Common myeloid progenitor, CD34-positive (primary cell): ENCODE measurements around the gene PRKAG2.
"Not testable (repeated sequence)": the region's sequence is repeated elsewhere in the genome, so short reads cannot be mapped to it uniquely, and the experiment has no call there.

Experiments used
- CTCF ChIA-PET: fragments of 350-600 bp; sonication (Branson Sonifier 250); formaldehyde crosslinking; loops from one replicate; lab custom pipeline; 2021; ENCODE audit warnings: antibody characterized with exemption; lab: Charles Lee
- POLR2A ChIA-PET: fragments of 350-600 bp; sonication (Branson Sonifier 250); formaldehyde crosslinking; loops from one replicate; lab custom pipeline; 2021; ENCODE audit warnings: antibody characterized with exemption; lab: Charles Lee
- DNase-seq, 3 donors: peaks; one replicate each; pipeline versions ENCODE4 v3.0.0 to v3.0.0-alpha.2; 2013
- H3K27ac ChIP-seq, 2 experiments: 1 replicate in 1 of 2; 2 replicates in 1 of 2; pipeline ENCODE4 v1.7.0; 2013; ENCODE audit warnings: inconsistent platforms in 2 of 2, low read length in 2 of 2, mild to moderate bottlenecking in 2 of 2, low read depth in 1 of 2, moderate library complexity in 1 of 2; ENCODE audit not compliant: severe bottlenecking in 2 of 2, insufficient read depth in 1 of 2, poor library complexity in 1 of 2
- H3K27me3 ChIP-seq, 5 experiments: replicated peaks in 2 of 5; 1 replicate in 3 of 5; 2 replicates in 2 of 5; pipeline versions ENCODE4 v1.6.1 to v1.7.0; 2013; ENCODE audit warnings: low read length in 4 of 5, mild to moderate bottlenecking in 2 of 5, moderate library complexity in 2 of 5, inconsistent platforms in 1 of 5; ENCODE audit not compliant: insufficient read depth in 5 of 5, control insufficient read depth in 4 of 5
- H3K36me3 ChIP-seq, 4 experiments: 1 replicate in 2 of 4; 2 replicates in 2 of 4; pipeline versions ENCODE4 v1.6.1 to v1.7.0; 2013; ENCODE audit warnings: low read length in 3 of 4, control low read depth in 1 of 4, mild to moderate bottlenecking in 1 of 4; ENCODE audit not compliant: control insufficient read depth in 4 of 4, insufficient read depth in 4 of 4
- H3K4me1 ChIP-seq, 4 experiments: 1 replicate in 3 of 4; 2 replicates in 1 of 4; pipeline versions ENCODE4 v1.6.1 to v1.7.1; 2013; ENCODE audit warnings: low read length in 3 of 4, mild to moderate bottlenecking in 3 of 4, control low read depth in 1 of 4, inconsistent platforms in 1 of 4, moderate library complexity in 1 of 4; ENCODE audit not compliant: control insufficient read depth in 4 of 4, insufficient read depth in 4 of 4; ENCODE audit errors: control extremely low read depth in 1 of 4
- H3K4me3 ChIP-seq, 7 experiments: 1 replicate in 4 of 7; 2 replicates in 3 of 7; pipeline versions ENCODE4 v1.5.1 to v1.7.0; 2013; ENCODE audit warnings: mild to moderate bottlenecking in 7 of 7, low read length in 6 of 7, moderate library complexity in 6 of 7, inconsistent platforms in 2 of 7, low read depth in 2 of 7, control low read depth in 1 of 7; ENCODE audit not compliant: insufficient read depth in 4 of 7, control insufficient read depth in 1 of 7; ENCODE audit errors: extremely low read depth in 1 of 7
- H3K9me3 ChIP-seq, 5 experiments: 1 replicate in 4 of 5; 2 replicates in 1 of 5; pipeline versions ENCODE4 v1.6.1 to v1.7.1; 2013; ENCODE audit warnings: low read length in 4 of 5, mild to moderate bottlenecking in 2 of 5, inconsistent platforms in 1 of 5, low read depth in 1 of 5, moderate library complexity in 1 of 5; ENCODE audit not compliant: control insufficient read depth in 4 of 5, insufficient read depth in 2 of 5; ENCODE audit errors: control extremely low read depth in 1 of 5
- WGBS: methylation state at CpG from one replicate; pipeline ENCODE4 v1.1.5; 2013; ENCODE audit not compliant: insufficient coverage; 5-methylcytosine and 5-hydroxymethylcytosine counted together

The PRKAG2 gene

DNA sequence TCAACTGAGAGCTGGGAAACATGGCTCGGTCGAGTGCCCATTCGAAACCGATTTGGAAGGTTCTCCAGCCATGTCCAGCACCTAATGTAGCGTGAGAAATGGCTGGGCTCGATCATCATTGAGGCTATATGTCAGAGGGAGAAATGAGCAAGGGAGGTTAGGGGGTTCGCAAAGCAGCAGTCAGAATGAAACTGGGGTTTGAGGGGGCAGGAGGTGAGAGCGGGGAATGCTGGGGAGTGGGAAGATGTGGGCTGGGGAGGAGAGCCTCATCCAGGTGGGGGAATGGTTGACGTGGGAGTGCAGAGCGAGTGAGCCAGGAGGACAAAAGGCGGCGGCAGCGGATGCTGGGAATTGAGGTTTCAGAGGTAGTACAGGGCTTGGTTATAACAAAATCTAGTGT lies 44.5 kb upstream of the PRKAG2 start:
- H3K27me3 ChIP-seq, result no peaks in the 10 kb centered on the region
- peaks cover 0 to 14% (median 11%) of the 10 kb centered on the region in 4 experiments for H3K4me1 ChIP-seq
- no peak for DNase-seq
- H3K27ac ChIP-seq, result no peak overlapping the region
- ChIA-PET CTCF (no interaction called here), POLR2A (no interaction called here)
- no peaks in the 10 kb centered on the region for H3K9me3 ChIP-seq
- no peaks in the 10 kb centered on the region for H3K36me3 ChIP-seq
- no peak overlapping the region for H3K4me3 ChIP-seq
- WGBS, result 98% methylated on average over 13 of the region's 13 CpGs

- H3K9me3 ChIP-seq, result peaks cover 0 to 2% (median 0%) of the 10 kb centered on the region in 5 experiments
- no peak overlapping the region for H3K4me3 ChIP-seq
- CTCF ChIA-PET, result interaction anchor here (1.6 kb wide), 1 partner anchor 138 kb away, joined by 4 read pairs; no protein-coding TSS in a partner anchor
- WGBS, result 93% methylated on average over 1 of the region's 1 CpG
- peaks cover 0 to 5% (median 2%) of the 10 kb centered on the region in 4 experiments for H3K4me1 ChIP-seq
- no peaks in the 10 kb centered on the region for H3K27me3 ChIP-seq
- no peaks in the 10 kb centered on the region for H3K36me3 ChIP-seq
- H3K27ac ChIP-seq, result no peak overlapping the region
- POLR2A ChIA-PET, result no interaction called here
- no peak for DNase-seq
Observed at GRCh38 chr7:151920488-151920887, 43.6 kb upstream of the PRKAG2 start.

GRCh38 chr7:151919595-151919994 lies 42.7 kb upstream of the PRKAG2 start:
- Histone ChIP-seq H3K36me3 (no peaks in the 10 kb centered on the region), H3K27me3 (no peaks in the 10 kb centered on the region), H3K4me1 (no peaks in the 10 kb centered on the region), H3K9me3 (peaks cover under 1 to 4% (median 2%) of the 10 kb centered on the region in 5 experiments), H3K4me3 (no peak overlapping the region), H3K27ac (no peak overlapping the region)
- WGBS, result 97% methylated on average over 6 of the region's 8 CpGs
- POLR2A ChIA-PET, result no interaction called here
- CTCF ChIA-PET, result interaction anchor here (1.6 kb wide), 1 partner anchor 137 kb away, joined by 4 read pairs; no protein-coding TSS in a partner anchor
- no peak for DNase-seq

GRCh38 chr7:151918510-151918843 lies 41.6 kb upstream of the PRKAG2 start:
- Histone ChIP-seq H3K36me3 (no peaks in the 10 kb centered on the region), H3K27ac (no peak overlapping the region), H3K9me3 (peaks cover 2 to 14% (median 5%) of the 10 kb centered on the region in 5 experiments), H3K4me1 (no peaks in the 10 kb centered on the region), H3K27me3 (no peaks in the 10 kb centered on the region), H3K4me3 (no peak overlapping the region)
- WGBS, result 90% methylated on average over 5 of the region's 5 CpGs
- DNase-seq, result no peak
- ChIA-PET POLR2A (interaction anchor here (0.7 kb wide), 1 partner anchor 16 kb away, joined by 3 read pairs; no protein-coding TSS in a partner anchor), CTCF (no interaction called here)

GRCh38 chr7:151917791-151918509 lies 41.0 kb upstream of the PRKAG2 start:
- Histone ChIP-seq H3K27me3 (no peaks in the 10 kb centered on the region), H3K36me3 (no peaks in the 10 kb centered on the region), H3K27ac (no peak overlapping the region), H3K4me3 (no peak overlapping the region), H3K9me3 (peaks cover 3 to 15% (median 5%) of the 10 kb centered on the region in 5 experiments), H3K4me1 (no peaks in the 10 kb centered on the region)
- 61% methylated on average over 10 of the region's 10 CpGs for WGBS
- DNase-seq, result no peak
- ChIA-PET CTCF (no interaction called here), POLR2A (interaction anchor here (0.7 kb wide), 1 partner anchor 16 kb away, joined by 3 read pairs; no protein-coding TSS in a partner anchor)

GRCh38 chr7:151914051-151914450 lies 37.1 kb upstream of the PRKAG2 start:
- no peak overlapping the region for H3K4me3 ChIP-seq
- ChIA-PET CTCF (no interaction called here), POLR2A (no interaction called here)
- H3K27ac ChIP-seq, result no peak overlapping the region
- H3K36me3 ChIP-seq, result no peaks in the 10 kb centered on the region
- no peak for DNase-seq
- WGBS, result no CpG with 5 or more reads among the region's 1 CpG
- H3K4me1 ChIP-seq, result no peaks in the 10 kb centered on the region
- H3K9me3 ChIP-seq, result peaks cover 3 to 17% (median 6%) of the 10 kb centered on the region in 5 experiments
- no peaks in the 10 kb centered on the region for H3K27me3 ChIP-seq

GRCh38 chr7:151910655-151911054 lies 33.7 kb upstream of the PRKAG2 start:
- 100% methylated on average over 1 of the region's 3 CpGs for WGBS
- H3K27me3 ChIP-seq, POLR2A ChIA-PET, H3K4me3 ChIP-seq, H3K27ac ChIP-seq, H3K4me1 ChIP-seq, H3K36me3 ChIP-seq, DNase-seq: not testable (repeated sequence)
- CTCF ChIA-PET, result interaction anchor here (0.9 kb wide), 1 partner anchor 18 kb away, joined by 3 read pairs; no protein-coding TSS in a partner anchor
- H3K9me3 ChIP-seq, result peaks cover 2 to 17% (median 6%) of the 10 kb centered on the region in 5 experiments
